HG03039 (cell line): ENCODE results near the gene CACNA2D3.

Experiments
- ATAC-seq: cut with Tn5 transposase; IDR thresholded peaks from one replicate; pipeline ENCODE4 v1.9.1; 2021; ENCODE audit warnings: mild to moderate bottlenecking, moderate library complexity; ENCODE audit not compliant: unreplicated experiment

The CACNA2D3 gene

DNA sequence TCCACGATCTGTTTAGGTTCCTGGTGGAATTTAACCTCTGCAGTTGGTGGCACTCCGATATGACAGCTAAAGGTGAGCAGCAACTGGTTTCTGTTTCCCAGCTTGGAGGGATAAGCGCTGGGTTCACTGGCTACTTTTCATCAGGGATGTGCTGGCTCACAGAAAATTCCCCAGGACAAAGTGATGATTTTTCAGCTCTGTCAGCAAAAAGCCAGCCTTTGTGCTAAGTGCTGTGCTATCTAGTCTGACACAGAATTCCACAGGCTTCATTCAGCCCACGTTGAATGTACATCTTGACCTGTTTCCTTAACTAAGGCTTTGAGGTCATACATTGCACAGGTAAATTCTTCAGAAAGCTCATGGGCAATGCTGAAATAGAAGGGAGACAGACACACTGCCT, 887.0 kb downstream of the CACNA2D3 start:
- no peak for ATAC-seq

GRCh38 chr3:55012091-55012490, 889.7 kb downstream of the CACNA2D3 start:
- no peak for ATAC-seq

DNA sequence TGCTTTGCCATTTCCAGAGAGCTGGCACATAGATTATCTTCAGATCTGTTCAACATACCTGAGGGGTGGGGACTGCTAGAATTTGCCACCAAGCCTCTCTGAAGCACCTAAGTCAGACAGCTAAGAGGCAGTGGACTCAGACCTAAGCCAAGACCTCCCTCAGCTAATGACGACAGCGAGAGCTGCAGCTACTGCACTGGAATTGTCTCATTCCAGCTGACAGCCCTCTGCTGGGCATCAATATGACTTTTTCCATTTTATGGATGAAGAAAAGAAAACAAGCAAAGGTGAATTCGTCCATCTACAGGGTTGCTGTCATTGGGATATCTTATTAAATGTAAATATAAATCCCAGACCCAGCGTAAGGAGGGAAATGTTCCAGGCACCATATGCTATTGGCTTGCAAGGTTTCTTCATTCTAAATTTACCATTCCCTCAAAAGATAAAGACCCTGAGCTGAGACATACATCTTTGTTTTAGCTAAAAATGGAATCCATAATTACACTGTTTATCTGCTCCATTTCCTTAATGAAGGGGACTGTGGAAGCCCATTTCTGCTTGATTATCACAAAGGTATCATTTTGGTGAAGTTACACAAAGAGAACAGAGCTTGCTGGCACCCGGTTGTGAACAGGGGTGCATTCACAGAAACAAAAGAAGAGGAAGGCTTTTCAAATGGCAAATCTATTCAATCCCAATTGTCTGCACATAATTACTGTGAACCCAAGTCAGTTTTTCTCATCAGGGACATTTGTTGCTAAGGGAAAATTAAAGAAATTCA, 891.0 kb downstream of the CACNA2D3 start:
- no peak for ATAC-seq

DNA sequence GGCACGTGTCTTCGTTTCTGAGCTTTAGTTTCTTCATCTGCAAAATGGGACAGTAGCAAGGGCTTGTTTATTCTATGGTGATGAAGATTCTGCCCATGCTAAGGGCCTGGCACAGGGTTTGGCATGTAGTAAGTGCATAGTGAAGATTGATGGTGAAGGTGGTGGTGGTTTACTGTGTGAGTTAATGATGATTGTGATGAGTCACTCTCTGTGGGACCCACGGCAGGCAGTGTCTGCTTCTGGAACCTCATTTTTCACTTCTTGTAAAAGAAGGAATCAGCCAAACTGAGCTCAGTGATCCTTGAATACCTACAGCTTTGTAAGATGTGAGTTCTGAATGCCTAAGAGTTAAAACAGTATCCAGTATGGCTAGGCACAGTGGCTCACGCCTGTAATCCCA, 891.7 kb downstream of the CACNA2D3 start:
- no peak for ATAC-seq

- no peak for ATAC-seq
These were observed 892.6 kb downstream of the CACNA2D3 start for GRCh38 chr3:55014906-55015305.

- no peak for ATAC-seq
These were observed 895.5 kb downstream of the CACNA2D3 start for GRCh38 chr3:55017876-55018275.

- no peak for ATAC-seq
These were observed 908.6 kb downstream of the CACNA2D3 start for GRCh38 chr3:55030938-55031337.

GRCh38 chr3:55036883-55037577, 914.7 kb downstream of the CACNA2D3 start:
- ATAC-seq = no peak

DNA sequence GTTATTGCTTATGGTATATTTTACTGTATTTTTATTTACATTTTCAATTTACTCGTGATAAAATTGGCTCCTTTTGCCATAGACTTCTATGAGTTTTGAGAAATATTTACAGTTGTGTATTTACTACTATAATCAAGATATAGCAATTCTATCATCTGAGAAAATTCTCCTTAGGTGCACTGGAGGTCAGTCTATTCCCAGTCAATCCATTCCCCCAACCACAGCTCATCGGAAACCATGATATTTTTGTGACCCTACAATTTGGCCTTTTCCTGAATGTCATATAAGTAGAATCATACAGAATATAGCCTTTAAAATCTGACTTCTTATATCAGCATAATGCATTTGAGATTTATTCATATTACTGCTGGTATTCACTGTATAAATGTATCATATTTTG, 920.2 kb downstream of the CACNA2D3 start:
- ATAC-seq = no peak

DNA sequence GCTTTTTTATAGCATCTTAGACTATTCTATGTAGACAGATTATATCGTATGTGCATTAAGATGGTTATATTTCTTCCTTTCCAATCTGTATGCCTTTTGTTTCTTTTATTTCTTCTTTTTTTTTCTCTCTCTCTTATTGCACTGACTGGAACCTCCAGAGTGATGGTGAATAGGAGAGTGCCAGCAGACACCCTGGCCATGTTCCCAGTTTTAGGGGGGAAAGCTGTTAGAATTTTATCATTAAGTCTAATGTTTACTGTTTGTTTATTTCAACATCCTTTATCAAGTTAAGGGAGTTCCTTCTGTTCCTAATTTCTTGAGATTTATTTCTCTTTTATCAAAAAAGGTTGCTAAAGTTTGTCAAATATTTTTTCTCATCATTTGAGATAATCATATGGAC, 922.1 kb downstream of the CACNA2D3 start:
- ATAC-seq = no peak

DNA sequence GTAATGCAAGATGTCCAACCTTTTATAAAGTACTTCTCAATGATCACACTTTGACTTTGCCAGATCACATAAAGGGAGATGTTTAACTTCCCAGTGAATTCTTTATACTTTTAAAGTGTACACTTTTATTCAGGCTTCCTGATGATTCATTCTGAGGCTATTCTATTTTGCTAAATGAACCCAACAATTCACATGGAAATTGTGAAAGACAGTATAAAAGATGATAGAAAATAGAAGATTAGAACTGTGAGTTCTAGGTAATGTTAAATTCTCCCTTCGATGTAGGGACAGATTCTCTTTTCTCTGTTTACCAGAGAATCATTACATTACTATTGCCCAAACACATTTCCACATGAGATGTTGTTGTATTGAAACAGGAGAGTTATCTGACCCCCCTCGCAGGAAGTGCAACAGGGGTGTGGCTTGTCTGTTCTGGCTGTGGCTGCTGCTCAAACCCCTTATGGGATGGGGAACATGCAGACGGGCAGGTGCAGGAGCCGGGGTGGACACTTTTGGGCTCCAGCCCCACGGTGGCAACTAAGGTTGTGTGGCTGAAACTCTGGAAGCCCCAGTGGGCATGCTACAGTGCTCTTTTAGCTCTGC, 936.8 kb downstream of the CACNA2D3 start:
- no peak for ATAC-seq

DNA sequence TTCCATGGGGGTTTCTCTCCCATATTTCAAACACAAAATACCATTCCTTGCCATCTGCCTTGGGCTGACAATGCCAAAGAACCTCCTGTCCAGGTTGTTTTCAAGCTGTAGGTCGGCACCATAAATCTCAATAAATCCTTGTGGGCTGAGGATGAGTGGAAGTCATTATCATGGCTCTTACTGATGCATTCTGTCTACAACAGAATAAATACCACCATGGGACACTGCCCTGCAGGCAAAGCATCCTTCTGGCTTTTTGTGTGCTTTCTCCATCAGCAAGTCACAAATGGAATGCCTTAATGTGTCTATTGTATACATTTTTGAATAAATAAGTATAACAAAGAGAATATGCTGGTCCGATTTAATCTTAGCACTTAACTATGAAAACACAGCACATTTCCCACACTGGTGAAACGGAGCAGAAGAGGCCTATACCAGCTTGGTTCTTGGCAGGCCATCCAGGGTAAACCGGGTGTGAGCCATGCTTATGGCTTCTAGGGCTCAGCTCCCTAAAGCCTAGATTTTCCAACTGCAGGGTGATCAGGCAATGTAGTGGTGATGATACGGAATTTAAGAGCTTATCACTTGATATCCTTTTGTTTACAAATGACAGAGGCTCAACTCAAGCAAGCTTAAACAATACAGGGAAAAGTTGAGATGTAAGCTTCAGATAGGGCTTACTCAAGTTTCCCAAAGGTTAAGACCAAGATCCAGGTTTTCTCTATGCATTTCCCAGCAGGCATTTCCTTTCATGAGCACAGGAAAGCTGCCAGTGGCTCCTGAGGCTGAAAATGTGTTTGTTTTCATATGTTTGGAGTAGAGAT, 938.8 kb downstream of the CACNA2D3 start:
- no peak for ATAC-seq

- no peak for ATAC-seq
These were observed 939.3 kb downstream of the CACNA2D3 start for GRCh38 chr3:55061720-55062034.

DNA sequence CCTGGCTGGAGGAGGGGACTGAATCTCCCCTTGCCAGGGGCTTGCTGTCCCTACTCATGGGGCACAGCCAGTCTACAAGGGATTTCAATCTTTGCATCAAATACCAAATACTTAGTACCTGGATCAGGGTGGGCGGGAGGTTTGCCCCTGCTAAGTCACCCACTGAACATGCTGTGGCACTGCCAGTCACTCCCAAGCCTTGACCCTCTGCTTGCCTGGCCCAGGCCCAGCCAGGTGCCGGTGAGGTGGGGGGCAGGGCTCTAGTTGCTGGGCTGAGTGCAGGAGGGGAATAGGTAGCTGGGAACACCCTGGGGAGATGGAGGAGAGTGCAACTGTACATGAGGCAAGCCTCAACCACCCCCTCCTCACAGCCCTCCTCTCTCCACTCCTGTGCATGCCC, 941.8 kb downstream of the CACNA2D3 start:
- no peak for ATAC-seq

GRCh38 chr3:55065331-55065730, 943.0 kb downstream of the CACNA2D3 start:
- ATAC-seq = no peak

DNA sequence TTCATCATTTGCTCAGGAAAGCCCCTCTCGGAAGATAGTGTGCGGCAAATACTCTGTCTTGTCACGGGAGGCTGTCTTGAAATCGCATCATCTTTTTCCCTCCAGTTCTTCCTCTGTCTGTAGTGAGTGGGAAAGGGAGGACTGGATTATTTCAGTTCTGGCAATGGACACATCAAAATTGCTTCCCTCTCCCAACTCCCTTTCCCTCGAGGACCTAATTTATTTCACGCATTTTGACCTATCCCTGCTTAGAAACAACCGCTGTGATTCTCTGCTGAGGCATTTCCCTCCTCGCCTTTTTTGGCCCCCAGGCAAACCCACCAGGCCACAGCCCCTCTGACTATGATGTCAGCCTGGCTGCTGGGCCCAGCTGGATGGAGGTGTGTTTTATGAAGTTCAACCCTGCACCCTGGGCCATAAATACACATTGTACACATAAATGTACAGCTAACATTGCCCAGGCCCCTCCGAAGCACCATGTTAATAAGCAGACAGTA, 944.2 kb downstream of the CACNA2D3 start:
- no peak for ATAC-seq

GRCh38 chr3:55069950-55070349, 947.6 kb downstream of the CACNA2D3 start:
- no peak for ATAC-seq

- no peak for ATAC-seq
These were observed 952.4 kb downstream of the CACNA2D3 start for GRCh38 chr3:55074796-55075195.

GRCh38 chr3:55075846-55076245, 953.5 kb downstream of the CACNA2D3 start:
- no peak for ATAC-seq

DNA sequence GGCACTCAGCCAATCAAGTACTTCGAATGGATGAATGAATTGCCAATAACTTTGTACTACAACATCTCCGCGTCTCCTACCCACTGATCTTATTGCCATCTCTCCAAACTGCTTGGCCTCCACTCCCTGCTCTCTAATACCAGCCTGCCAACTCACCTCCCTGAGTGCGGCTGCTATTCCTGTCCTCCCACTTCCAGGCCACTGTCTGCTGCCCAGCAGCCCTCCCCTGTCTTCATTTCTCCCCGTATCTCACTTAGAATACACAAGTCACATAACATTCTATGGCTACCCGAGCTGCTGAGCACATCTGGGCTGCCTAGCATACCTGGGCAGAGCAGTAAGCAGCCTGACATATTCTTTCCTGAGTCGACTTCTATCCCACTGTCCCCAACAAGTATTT, 955.4 kb downstream of the CACNA2D3 start:
- no peak for ATAC-seq

DNA sequence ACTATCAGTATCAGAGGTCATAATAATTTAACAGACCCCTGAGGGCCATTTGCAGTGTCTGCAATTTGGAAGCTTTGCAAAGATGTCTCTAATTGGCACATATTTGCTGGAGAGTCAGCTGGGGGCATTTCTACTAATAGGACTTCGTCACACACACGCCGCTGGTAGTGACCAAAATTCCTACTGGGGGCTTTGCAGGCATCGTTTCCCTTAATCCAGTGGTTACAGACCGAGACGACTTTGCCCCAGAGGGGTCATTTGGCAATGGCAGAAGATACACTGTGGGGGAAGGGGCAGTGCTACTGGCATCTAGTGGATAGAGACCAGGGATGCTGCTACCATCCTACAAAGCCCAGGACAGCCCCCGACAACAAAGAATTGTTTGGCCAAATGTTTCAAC, 956.5 kb downstream of the CACNA2D3 start:
- ATAC-seq = no peak
